ENCODE measurements around the gene STX1B. TPM values are rescaled to one million over a fixed set of nuclear protein-coding genes. Genes with fewer than 3 reads are reported as not detected.

Gene STX1B
- total and polyA plus RNA-seq, 2 of the 8 experiments (the other 6 are each of a cell fraction or from before 2014, with no cell fraction given) = 8.9 to 20.2 TPM

DNA sequence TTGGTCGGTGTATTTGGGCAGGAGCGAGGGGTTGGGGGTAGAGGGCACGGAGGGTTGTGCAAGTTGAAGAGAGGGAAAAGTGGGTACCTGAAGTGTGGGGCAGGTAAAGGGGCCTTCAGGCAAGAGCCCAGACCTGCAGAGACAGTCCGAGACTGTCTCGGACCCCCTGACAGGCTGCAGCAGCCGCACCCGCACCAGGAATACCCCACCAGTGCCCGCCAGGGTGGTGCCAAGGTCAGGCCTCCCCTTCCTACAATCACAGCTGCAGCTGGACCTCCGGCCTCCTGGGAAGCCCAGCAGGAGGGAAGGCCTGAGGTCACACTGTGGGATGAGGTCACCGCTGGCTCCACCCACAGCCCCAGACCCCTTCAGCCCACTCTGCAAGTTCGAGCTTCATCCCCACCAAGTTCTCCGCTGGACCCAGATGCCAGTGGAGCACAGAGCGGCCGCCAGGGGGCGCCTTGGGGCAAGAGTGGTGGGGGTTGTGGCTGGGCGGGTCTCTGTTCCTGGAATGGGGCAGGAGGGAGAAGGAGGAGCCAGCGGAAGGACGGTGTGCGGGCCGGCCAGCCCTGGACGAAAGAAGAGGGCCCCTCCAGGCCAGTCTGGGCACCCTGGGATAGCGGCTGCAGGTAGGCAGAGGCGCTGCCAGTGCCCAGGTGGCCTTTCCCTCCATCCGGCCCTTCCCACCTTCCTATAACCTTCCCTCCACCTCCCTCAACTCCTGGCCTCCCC, 25.6 kb downstream of the STX1B start, which contains the start of gene HSD3B7 (continued):
- TF ChIP-seq CTBP2 (IDR thresholded peaks at IDR 0.05; ENCODE audit: borderline replicate concordance, insufficient read depth, insufficient read length, low read length) (no peak), POLR2A (IDR thresholded peaks at IDR 0.05; ENCODE audit: control extremely low read depth in 1 of 2, low read depth in 2 of 2, low read length in 2 of 2) (peak in 1 of 2 experiments; percentile 60; a peak in 2 of 3 replicates), PHF8 (conservative IDR thresholded peaks at IDR 0.05; ENCODE audit: low read depth, low read length) (no peak), RFX5 (IDR thresholded peaks at IDR 0.05; ENCODE audit: borderline replicate concordance, low read depth, low read length) (no peak), HDAC6 (IDR thresholded peaks at IDR 0.05; ENCODE audit: low read depth, low read length) (no peak), CHD2 (IDR thresholded peaks at IDR 0.05; ENCODE audit: low read length) (no peak), JUND (IDR thresholded peaks at IDR 0.05; ENCODE audit: low read length) (peak; percentile 61; the same call in 1 of the 2 replicates), NANOG (IDR thresholded peaks at IDR 0.05; ENCODE audit: insufficient read depth, low read depth, low read length, poor library complexity, severe bottlenecking) (no peak), TAF7 (optimal IDR thresholded peaks at IDR 0.05; ENCODE audit: borderline replicate concordance, low read depth, low read length) (no peak), SIN3A (conservative IDR thresholded peaks at IDR 0.05 in 1 of 2, IDR thresholded peaks at IDR 0.05 in 1 of 2; ENCODE audit: low read depth in 1 of 2, low read length in 2 of 2) (no peak), SP4 (IDR thresholded peaks at IDR 0.05; ENCODE audit: low read length) (peak; percentile 70; the same call in 1 of the 2 replicates), BACH1 (IDR thresholded peaks at IDR 0.05; ENCODE audit: low read length) (peak; percentile 35; the same call in 1 of the 2 replicates), CREB1 (IDR thresholded peaks at IDR 0.05) (peak; percentile 61), SIRT6 (IDR thresholded peaks at IDR 0.05; ENCODE audit: low read length) (no peak), POU5F1 (IDR thresholded peaks at IDR 0.05; ENCODE audit: low read depth, low read length) (no peak), SIX5 (IDR thresholded peaks at IDR 0.05; ENCODE audit: low read depth, low read length) (no peak), GABPA (IDR thresholded peaks at IDR 0.05; ENCODE audit: borderline replicate concordance, insufficient read depth, low read length) (no peak), TAF1 (IDR thresholded peaks at IDR 0.05; ENCODE audit: low read depth, low read length) (0 out of 2 replicates have a peak, but pooled peaks have one; percentile 12), GTF2F1 (IDR thresholded peaks at IDR 0.05; ENCODE audit: borderline replicate concordance, low read depth, low read length) (no peak), SUZ12 (IDR thresholded peaks at IDR 0.05; ENCODE audit: low read length) (no peak), RBBP5 (IDR thresholded peaks at IDR 0.05; ENCODE audit: borderline replicate concordance, low read depth, low read length) (no peak; the same call in 1 of the 2 replicates), CHD1 (IDR thresholded peaks at IDR 0.05; ENCODE audit: low read depth, low read length) (no peak), CBX8 (IDR thresholded peaks at IDR 0.05; ENCODE audit: borderline replicate concordance, low read depth, low read length) (no peak)
- TF ChIP-seq, protein P1, sequence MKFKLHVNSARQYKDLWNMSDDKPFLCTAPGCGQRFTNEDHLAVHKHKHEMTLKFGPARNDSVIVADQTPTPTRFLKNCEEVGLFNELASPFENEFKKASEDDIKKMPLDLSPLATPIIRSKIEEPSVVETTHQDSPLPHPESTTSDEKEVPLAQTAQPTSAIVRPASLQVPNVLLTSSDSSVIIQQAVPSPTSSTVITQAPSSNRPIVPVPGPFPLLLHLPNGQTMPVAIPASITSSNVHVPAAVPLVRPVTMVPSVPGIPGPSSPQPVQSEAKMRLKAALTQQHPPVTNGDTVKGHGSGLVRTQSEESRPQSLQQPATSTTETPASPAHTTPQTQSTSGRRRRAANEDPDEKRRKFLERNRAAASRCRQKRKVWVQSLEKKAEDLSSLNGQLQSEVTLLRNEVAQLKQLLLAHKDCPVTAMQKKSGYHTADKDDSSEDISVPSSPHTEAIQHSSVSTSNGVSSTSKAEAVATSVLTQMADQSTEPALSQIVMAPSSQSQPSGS (IDR thresholded peaks at IDR 0.05; ENCODE audit: low read length) = peak; percentile 57; the same call in 1 of the 2 replicates
